ENCODE results near the gene PEAK1. TPM values are rescaled to one million over a fixed set of nuclear protein-coding genes. Genes with fewer than 3 reads are reported as not detected.

PEAK1 gene
- total RNA-seq, 1 experiment from 2014 or later = 13.8 TPM

DNA sequence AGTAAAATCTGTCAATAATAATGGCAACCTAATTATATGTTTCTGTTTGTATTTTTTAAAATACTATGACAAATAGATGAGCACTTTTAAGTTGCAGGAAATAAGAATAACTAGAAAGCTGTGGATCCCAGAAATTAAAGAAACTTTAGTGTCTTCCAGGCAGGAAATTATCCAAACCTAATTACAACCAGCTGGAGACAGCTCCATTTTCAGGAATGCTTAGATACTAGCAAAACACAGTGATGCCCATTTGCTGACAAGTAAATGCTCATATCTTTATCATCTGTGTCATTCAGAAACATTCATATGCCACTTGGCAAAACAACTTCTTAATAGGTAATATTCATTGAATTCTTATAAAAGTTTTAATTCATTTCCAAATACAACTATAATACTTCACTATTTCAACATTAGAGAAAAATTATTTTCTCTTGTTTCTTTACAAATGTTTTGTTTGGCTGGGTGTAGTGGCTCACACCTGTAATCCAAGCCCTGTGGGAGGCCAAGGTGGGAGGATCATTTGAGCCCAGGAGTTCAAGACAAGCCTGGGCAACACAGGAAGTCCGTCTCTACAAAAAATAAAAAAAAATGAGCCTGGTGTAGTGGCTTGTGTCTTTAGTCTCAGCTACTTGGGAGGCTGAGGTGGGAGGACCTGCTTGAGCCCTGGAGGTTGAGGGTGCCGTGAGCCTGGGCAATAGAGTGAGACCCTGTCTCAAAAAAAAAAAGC lies 179.9 kb downstream of the PEAK1 start:
- H4K20me1 ChIP-seq (ENCODE audit: low read length) = no peaks in the 10 kb centered on the region
- H3K4me1 ChIP-seq (ENCODE audit: insufficient read depth, low read length) = no peaks in the 10 kb centered on the region
- no peak overlapping the region for H3K4me3 ChIP-seq (ENCODE audit: low read length)
- no peaks in the 10 kb centered on the region for H3K9me3 ChIP-seq (ENCODE audit: low read length)
- DNase-seq = no peak
- TF ChIP-seq EZH2 (IDR thresholded peaks at IDR 0.05; ENCODE audit: low read length, unreplicated experiment) = no peak
- TF ChIP-seq, protein P1, sequence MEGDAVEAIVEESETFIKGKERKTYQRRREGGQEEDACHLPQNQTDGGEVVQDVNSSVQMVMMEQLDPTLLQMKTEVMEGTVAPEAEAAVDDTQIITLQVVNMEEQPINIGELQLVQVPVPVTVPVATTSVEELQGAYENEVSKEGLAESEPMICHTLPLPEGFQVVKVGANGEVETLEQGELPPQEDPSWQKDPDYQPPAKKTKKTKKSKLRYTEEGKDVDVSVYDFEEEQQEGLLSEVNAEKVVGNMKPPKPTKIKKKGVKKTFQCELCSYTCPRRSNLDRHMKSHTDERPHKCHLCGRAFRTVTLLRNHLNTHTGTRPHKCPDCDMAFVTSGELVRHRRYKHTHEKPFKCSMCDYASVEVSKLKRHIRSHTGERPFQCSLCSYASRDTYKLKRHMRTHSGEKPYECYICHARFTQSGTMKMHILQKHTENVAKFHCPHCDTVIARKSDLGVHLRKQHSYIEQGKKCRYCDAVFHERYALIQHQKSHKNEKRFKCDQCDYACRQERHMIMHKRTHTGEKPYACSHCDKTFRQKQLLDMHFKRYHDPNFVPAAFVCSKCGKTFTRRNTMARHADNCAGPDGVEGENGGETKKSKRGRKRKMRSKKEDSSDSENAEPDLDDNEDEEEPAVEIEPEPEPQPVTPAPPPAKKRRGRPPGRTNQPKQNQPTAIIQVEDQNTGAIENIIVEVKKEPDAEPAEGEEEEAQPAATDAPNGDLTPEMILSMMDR (conservative IDR thresholded peaks at IDR 0.05; ENCODE audit: low read depth, low read length) = no peak
- TF ChIP-seq EZH2phosphoT487 (IDR thresholded peaks at IDR 0.05; ENCODE audit: borderline replicate concordance, low read length) = no peak
- intact Hi-C loops (cut with micrococcal nuclease) = no loop called here
- no peak overlapping the region for H2AFZ ChIP-seq (ENCODE audit: low read length)
- H3K36me3 ChIP-seq (ENCODE audit: low read depth, low read length) = peaks cover 5% of the 10 kb centered on the region; the same call in 1 of the 2 replicates
- H3F3A ChIP-seq (ENCODE audit: low read length, unreplicated experiment) = no peaks in the 10 kb centered on the region
- H3K79me2 ChIP-seq (ENCODE audit: low read length) = no peaks in the 10 kb centered on the region
- H3K27ac ChIP-seq (ENCODE audit: low read length) = no peak overlapping the region
- H3K9ac ChIP-seq (ENCODE audit: low read length) = no peak overlapping the region
- ChIA-PET POLR2A (ENCODE audit: unreplicated experiment) (no interaction called here), CTCF (no interaction called here)
- no peaks in the 10 kb centered on the region for H3K9me2 ChIP-seq (replicated peaks; ENCODE audit: low read length)
- BruUV-seq (replicated peaks) = no TSS peak
- no peak for ATAC-seq
- H3K27me3 ChIP-seq (ENCODE audit: low read length) = no peaks in the 10 kb centered on the region
- H3K4me2 ChIP-seq (ENCODE audit: low read length) = no peak overlapping the region

DNA sequence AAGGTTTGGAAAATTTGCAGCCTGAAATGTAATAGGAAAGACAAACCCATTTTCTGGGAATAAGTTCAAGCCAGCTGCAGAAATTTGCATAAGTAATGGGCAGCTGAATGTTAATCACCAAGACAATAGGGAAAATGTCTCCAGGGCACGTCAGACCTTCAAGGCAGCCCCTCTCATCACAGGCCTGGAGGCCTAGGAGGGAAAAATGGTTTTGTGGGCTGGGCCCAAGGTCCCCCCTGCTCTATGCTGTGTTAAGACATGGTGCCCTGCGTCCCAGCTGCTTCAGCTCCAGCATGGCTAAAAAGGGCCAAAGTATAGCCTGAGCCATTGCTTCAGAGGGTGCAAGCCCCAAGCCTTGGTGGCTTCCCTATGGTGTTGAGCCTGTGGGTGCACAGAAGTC lies 184.3 kb downstream of the PEAK1 start:
- H3K9me3 ChIP-seq (ENCODE audit: low read length) = no peaks in the 10 kb centered on the region
- intact Hi-C loops (cut with micrococcal nuclease) = no loop called here
- H2AFZ ChIP-seq (ENCODE audit: low read length) = no peak overlapping the region
- H3K27ac ChIP-seq (ENCODE audit: low read length) = no peak overlapping the region
- no peaks in the 10 kb centered on the region for H3F3A ChIP-seq (ENCODE audit: low read length, unreplicated experiment)
- ChIA-PET POLR2A (ENCODE audit: unreplicated experiment) (no interaction called here), CTCF (no interaction called here)
- H3K4me1 ChIP-seq (ENCODE audit: insufficient read depth, low read length) = no peaks in the 10 kb centered on the region
- ATAC-seq = no peak
- no TSS peak for BruUV-seq (replicated peaks)
- H4K20me1 ChIP-seq (ENCODE audit: low read length) = no peaks in the 10 kb centered on the region
- H3K79me2 ChIP-seq (ENCODE audit: low read length) = no peaks in the 10 kb centered on the region
- no peak overlapping the region for H3K4me2 ChIP-seq (ENCODE audit: low read length)
- no peaks in the 10 kb centered on the region for H3K27me3 ChIP-seq (ENCODE audit: low read length)
- no peak overlapping the region for H3K4me3 ChIP-seq (ENCODE audit: low read length)
- peaks cover 5% of the 10 kb centered on the region; the same call in 1 of the 2 replicates for H3K36me3 ChIP-seq (ENCODE audit: low read depth, low read length)
- no peak overlapping the region for H3K9ac ChIP-seq (ENCODE audit: low read length)
- TF ChIP-seq EZH2phosphoT487 (IDR thresholded peaks at IDR 0.05; ENCODE audit: borderline replicate concordance, low read length) (no peak), EZH2 (IDR thresholded peaks at IDR 0.05; ENCODE audit: low read length, unreplicated experiment) (no peak)
- TF ChIP-seq, protein P1 (conservative IDR thresholded peaks at IDR 0.05; ENCODE audit: low read depth, low read length) = no peak
- H3K9me2 ChIP-seq (replicated peaks; ENCODE audit: low read length) = no peaks in the 10 kb centered on the region
- no peak for DNase-seq

DNA sequence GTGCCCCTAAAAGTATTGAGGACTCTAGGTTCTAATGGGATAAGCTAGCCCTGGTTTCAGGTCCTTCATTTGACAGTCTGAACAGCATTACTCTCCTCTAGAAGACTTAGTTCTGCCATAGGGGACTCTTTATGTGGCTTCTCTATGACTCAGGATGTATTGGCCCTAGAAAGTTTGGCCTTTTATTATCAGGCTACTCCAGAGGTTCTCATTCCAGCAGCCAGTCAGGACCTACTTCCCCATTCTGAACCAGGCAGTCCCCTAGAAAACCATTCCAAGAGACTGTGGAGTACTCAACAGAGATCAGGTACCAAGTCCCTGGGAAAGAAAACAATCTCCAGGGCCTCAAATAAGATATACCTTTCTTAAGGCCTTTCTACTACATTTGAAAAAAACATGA lies 191.1 kb downstream of the PEAK1 start:
- H3K9me2 ChIP-seq (replicated peaks; ENCODE audit: low read length) = no peaks in the 10 kb centered on the region
- H3F3A ChIP-seq (ENCODE audit: low read length, unreplicated experiment) = no peaks in the 10 kb centered on the region
- POLR2A ChIA-PET (ENCODE audit: unreplicated experiment) = no interaction called here
- H3K4me1 ChIP-seq (ENCODE audit: insufficient read depth, low read length) = no peaks in the 10 kb centered on the region
- H3K79me2 ChIP-seq (ENCODE audit: low read length) = no peaks in the 10 kb centered on the region
- TF ChIP-seq, protein P1 (conservative IDR thresholded peaks at IDR 0.05; ENCODE audit: low read depth, low read length) = no peak
- TF ChIP-seq EZH2 (IDR thresholded peaks at IDR 0.05; ENCODE audit: low read length, unreplicated experiment) (no peak), EZH2phosphoT487 (IDR thresholded peaks at IDR 0.05; ENCODE audit: borderline replicate concordance, low read length) (no peak)
- no peak overlapping the region for H2AFZ ChIP-seq (ENCODE audit: low read length)
- BruUV-seq (replicated peaks) = no TSS peak
- no peaks in the 10 kb centered on the region for H3K36me3 ChIP-seq (ENCODE audit: low read depth, low read length)
- intact Hi-C loops (cut with micrococcal nuclease) = no loop called here
- no peak for DNase-seq
- H3K27me3 ChIP-seq (ENCODE audit: low read length) = no peaks in the 10 kb centered on the region
- CTCF ChIA-PET = no interaction called here
- no peak overlapping the region for H3K9ac ChIP-seq (ENCODE audit: low read length)
- no peaks in the 10 kb centered on the region for H3K9me3 ChIP-seq (ENCODE audit: low read length)
- H3K4me3 ChIP-seq (ENCODE audit: low read length) = no peak overlapping the region
- no peak overlapping the region for H3K4me2 ChIP-seq (ENCODE audit: low read length)
- H3K27ac ChIP-seq (ENCODE audit: low read length) = no peak overlapping the region
- H4K20me1 ChIP-seq (ENCODE audit: low read length) = no peaks in the 10 kb centered on the region
- ATAC-seq = no peak

All from PC-3 (cell line).